HG02623 (cell line): ENCODE measurements around the gene BBS4.

Experiments used
- ATAC-seq: cut with Tn5 transposase; IDR thresholded peaks from one replicate; pipeline ENCODE4 v1.9.1; 2021; ENCODE audit warnings: moderate library complexity; ENCODE audit not compliant: unreplicated experiment

BBS4 gene

DNA sequence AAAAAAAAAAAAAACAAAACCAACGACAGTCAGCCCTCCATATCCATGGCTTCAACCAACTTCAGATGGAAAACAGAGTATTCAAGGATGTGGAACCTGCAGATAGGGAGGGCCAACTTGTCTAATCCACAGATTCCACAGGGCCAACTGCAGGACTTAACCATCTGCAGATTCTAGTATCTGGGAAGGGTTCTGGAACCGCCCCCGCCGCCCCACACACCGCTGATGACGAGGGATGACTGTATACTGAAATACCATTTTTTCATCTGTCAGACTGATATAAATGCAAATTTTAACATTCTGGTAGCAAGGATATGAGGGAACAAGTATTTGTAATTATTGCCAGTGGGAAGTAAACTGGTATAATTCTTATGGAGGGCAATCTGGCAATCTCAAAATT lies 68.1 kb downstream of the BBS4 start:
- no peak for ATAC-seq

DNA sequence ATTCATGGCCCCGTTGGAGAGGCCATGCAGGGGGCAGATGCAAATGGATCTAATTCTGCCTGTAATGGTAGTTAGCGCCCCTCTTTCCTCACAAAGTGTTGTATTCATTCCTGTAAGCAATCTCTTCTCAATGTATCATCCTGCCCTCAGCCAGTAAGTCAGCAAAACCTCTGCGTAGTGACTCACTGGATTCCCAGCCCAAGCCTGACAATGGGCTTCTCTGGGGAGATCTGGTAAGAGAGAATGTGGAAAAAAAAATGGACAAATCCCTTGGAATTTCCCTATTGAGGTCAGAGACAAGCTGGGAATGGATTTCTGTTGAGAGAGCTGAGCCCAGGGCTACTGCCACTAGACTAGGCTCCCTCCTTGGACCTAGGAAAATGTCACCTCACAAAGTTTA lies 72.2 kb downstream of the BBS4 start:
- no peak for ATAC-seq

DNA sequence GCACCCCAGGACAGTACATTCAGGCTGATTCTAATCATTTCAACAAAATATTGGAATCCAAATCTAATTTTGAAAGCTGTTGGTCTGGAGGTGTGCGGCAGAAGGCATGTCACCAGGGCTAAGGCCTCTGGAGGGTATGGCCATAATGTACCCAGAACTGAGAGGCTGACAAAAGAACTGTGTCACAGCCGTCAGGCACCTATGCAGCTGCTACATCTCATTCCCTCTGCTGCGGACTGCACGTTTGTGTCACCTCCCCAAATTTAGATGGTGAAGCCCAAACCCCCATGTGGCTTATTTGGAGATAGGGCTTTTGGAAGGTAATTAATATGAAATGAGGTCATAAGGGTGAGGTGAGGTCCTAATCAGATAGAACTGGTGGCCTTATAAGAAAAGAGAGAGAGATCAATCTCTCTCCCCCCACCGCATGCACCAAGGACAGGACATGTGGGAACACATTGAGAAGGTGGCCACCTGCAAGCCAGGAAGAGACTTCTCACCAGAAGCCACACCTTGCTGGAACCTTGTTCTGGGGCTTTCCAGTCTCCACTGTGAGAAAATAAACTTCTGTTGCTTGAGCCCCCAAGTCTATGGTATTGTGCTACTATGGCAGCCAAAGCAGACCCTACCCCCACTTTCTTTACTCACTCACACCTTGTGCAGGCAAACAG lies 74.7 kb downstream of the BBS4 start:
- no peak for ATAC-seq

GRCh38 chr15:72764656-72765055 lies 78.6 kb downstream of the BBS4 start:
- ATAC-seq = no peak

GRCh38 chr15:72766025-72766424 lies 80.0 kb downstream of the BBS4 start:
- no peak for ATAC-seq

GRCh38 chr15:72766780-72767179 lies 80.8 kb downstream of the BBS4 start:
- ATAC-seq = no peak

DNA sequence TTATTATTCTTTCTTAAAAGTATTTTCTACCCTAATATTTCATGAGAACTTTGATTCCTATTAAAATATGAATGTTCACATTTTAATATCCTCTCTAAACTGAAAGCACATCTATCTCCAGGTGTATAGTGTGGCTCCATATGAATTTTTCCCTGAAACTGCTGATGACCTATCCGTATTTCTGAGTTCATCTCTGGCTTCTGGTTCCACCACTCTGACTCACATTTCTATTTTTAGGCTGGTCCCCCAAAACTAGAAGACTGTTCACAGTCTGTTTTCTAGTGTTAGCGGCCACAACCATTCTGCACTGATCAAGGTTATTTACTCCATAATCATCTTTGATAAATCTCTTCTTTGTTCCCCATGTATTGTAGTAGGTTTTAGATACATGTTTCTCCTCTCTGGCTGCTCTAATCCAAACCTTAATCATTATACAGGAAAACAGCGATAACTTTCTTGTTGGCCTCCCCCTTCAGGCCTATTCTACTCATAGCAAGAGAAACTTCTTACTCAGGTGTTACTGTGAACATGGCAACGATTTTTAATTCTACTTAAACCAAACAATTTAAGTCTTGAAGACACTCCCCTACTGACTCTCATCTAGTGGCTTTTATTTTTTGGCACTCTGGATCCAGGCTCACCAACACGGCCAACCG lies 84.8 kb downstream of the BBS4 start:
- ATAC-seq = no peak

DNA sequence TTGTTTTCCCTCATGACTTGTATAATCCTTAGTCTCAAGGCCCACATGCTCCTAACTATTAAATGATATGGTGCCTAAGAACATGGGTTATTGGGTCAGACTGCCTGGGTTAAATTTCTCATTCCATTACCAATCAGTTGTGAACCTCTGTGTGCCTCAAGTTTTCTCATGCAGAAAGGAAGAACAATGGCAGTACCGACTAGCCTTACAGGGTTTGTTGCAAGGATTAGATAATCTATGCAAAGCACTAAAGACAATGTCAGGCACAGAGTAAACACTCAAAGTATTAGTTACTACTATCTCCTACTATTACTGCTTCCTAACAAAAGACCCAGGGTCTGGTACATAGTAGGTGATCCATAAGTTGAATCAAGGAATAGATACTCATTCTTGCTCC lies 85.3 kb downstream of the BBS4 start:
- no peak for ATAC-seq

- no peak for ATAC-seq
Observed at GRCh38 chr15:72774696-72775383, 88.8 kb downstream of the BBS4 start.

GRCh38 chr15:72778796-72779195 lies 92.8 kb downstream of the BBS4 start:
- ATAC-seq = no peak

GRCh38 chr15:72781631-72782030 lies 95.6 kb downstream of the BBS4 start:
- no peak for ATAC-seq

DNA sequence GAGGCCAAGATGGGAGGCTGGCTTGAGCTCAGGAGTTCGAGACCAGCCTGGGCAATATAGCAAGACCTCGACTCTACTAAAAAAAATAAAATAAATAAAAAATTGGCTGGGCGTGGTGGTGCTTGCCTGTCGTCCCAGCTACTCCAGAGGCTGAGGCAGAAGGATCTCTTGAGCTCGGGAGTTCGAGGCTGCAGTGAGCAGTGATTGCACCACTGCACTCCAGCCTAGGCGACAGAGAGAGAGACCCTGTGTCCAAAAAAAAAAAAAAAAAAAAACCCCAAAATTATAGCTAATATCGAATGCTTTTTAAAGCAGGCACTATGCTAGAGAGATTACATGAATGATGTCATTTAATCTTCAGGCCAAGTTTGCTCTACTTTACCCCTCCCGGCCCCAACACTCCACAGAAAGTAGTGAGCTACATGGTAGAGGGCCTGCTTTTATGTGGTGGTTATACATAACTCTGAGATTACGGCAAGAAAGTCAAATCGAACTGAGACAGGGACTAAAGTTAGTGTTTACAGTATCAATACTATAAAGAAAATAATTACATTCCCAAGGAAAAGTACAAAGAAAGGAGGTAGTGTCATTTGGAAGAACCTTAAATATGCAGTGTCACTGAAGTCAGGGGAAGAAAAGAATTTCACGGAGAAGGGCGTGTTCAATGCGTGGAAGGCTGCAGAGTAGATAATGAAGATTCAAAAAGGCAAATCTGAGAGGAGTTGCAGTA lies 96.4 kb downstream of the BBS4 start:
- no peak for ATAC-seq

GRCh38 chr15:72783004-72783639 lies 97.1 kb downstream of the BBS4 start:
- peak; percentile 29 for ATAC-seq

GRCh38 chr15:72783640-72784455 lies 97.8 kb downstream of the BBS4 start, which contains the start of gene ADPGK:
TSS of gene ADPGK (minus strand) at chr15:72783758. CDS start at chr15:72783691, 67 bp downstream.
- ATAC-seq = peak; percentile 74

- ATAC-seq = no peak
Observed at GRCh38 chr15:72784456-72784876, 98.5 kb downstream of the BBS4 start.

DNA sequence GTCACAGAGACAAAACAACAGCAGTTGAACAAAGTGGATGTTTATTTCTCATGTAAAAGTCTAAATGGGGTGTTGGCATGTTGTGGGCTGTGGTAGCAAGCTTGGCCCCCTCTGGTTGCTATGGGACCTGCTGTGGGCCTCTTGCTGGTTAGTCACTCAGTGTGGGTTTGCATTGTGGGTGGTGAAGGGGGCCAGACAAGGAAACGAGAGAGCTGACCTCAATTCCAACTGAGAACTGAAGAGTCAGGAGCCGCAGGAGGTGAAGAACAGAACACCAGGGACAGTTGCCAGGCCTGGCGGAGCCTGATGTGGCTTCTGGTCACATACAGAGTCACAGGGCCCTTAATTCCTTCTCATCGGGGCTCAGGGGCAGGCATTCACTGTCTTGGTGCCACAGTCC lies 99.4 kb downstream of the BBS4 start:
- ATAC-seq = no peak

GRCh38 chr15:72785841-72786240 lies 99.8 kb downstream of the BBS4 start:
- ATAC-seq = no peak

DNA sequence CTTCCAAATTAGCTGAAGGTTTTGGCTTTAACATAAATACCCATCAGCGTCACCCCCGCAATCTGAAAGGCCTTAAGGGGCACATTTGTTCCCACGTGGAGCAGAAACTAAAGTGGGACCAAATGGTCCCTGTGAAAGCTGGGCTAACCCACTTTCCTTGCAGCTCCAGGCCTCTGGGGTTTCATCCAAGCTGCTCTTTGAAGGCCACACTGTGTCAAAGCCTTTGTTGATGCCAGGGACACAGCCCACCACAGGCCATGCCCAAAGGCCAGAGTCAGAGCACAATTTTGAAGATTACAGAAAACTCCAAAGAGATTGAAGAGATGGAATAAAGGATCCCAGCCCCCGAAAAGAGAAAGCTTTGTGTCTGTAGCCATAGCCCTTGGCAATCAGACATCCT lies 100.2 kb downstream of the BBS4 start:
- no peak for ATAC-seq

DNA sequence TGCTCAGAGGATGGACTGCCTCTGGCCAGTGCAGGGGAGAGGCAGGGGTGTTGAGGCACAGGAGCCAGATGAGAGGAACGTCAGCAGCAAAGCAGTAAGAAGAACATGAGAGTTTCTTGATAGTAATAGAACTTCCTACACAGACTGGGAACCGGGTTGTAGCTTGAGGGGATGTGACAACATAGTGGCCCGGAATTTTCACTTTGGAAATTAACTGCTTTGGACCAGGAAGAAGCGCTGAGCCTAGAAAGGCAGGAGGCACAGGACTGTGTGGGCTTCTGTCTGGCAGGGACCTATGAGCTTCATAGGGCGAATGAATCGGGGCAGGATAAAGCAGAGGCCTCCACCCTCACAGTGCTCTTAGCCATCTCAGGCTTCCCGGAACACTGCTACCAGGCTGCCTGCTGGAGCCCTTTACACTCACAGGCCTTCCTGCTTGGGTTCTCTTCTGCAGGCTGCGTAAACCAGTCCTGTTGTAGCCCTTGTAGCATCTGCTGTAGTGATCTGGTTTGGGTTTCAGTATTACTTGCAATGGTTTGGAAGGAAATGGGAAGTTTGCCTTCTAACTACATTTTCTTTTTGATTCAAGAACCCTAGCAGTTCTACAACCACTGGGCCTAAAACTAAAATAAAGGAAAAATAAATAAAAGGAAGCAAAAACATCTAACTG lies 100.8 kb downstream of the BBS4 start:
- no peak for ATAC-seq

DNA sequence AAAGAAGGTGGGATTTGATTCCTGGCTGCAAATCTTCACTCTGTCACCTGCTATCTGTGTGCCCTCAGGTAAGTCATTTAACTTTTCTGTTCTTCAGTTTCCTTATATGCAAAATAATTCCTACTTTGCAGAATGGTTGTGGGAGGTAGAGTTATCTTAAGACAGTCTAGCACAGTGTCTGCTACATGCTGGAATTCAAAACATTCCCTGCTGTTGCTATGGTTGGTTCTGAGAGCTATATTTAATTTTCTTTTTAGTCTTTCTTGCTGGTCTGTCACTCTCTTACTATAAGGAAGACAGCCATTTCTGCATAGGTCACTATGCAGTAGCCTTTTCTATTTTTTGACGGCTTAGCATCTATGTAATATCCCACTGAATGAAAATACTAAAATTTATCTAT lies 101.5 kb downstream of the BBS4 start:
- no peak for ATAC-seq
